Esophagus muscularis mucosa (tissue), 4 donors: ENCODE measurements around the gene ZKSCAN7. TPM values are rescaled to one million over a fixed set of nuclear protein-coding genes. Genes with fewer than 3 reads are reported as not detected.
"Not testable (repeated sequence)": the region's sequence is repeated elsewhere in the genome, so short reads cannot be mapped to it uniquely, and the experiment has no call there.

Experiments
- DNase-seq: peaks from one replicate; pipeline ENCODE4 v3.0.0-alpha.2; 2017; ENCODE audit errors: extremely low spot score
- H3K27ac ChIP-seq, 4 donors: fragments of 200-600 bp; sonication (generic); replicated peaks in 1 of 4; 1 replicate in 3 of 4; 2 replicates in 1 of 4; pipeline ENCODE4 v1.5.1; 2016 to 2019; ENCODE audit warnings: mild to moderate bottlenecking in 1 of 4
- H3K27me3 ChIP-seq, 4 donors: fragments of 200-600 bp; sonication (generic); one replicate each; pipeline versions ENCODE4 v1.5.1 to v1.6.0; 2016 to 2019
- H3K36me3 ChIP-seq, 4 donors: fragments of 200-600 bp; sonication (generic); one replicate each; pipeline ENCODE4 v1.5.1; 2016 to 2019
- H3K4me1 ChIP-seq, 4 donors: fragments of 200-600 bp; sonication (generic); one replicate each; pipeline ENCODE4 v1.5.1; 2016 to 2019
- H3K4me3 ChIP-seq, 4 donors: fragments of 200-600 bp; sonication (generic); 1 replicate in 2 of 4; 2 replicates in 2 of 4; pipeline ENCODE4 v1.5.1; 2016 to 2019; ENCODE audit warnings: mild to moderate bottlenecking in 4 of 4, moderate library complexity in 1 of 4
- H3K9me3 ChIP-seq, 4 donors: fragments of 200-600 bp; sonication (generic); 1 replicate in 3 of 4; 2 replicates in 1 of 4; pipeline ENCODE4 v1.5.1; 2016 to 2019
- CTCF ChIP-seq, 3 experiments: fragments of 200-600 bp in 2 of 3; fragments of 450-650 bp in 1 of 3; sonication (generic) in 2 of 3; IDR thresholded peaks; one replicate each; pipeline ENCODE4 v1.5.1; 2017 to 2019; ENCODE audit warnings: antibody characterized with exemption in 3 of 3, mild to moderate bottlenecking in 2 of 3, moderate library complexity in 1 of 3
- EP300 ChIP-seq: sonication (generic); formaldehyde crosslinking; IDR thresholded peaks from one replicate; pipeline ENCODE4 v1.6.1; 2017; ENCODE audit warnings: antibody characterized with exemption
- POLR2A ChIP-seq: fragments of 450-650 bp; IDR thresholded peaks from one replicate; pipeline ENCODE4 v1.6.1; 2017; ENCODE audit warnings: antibody characterized with exemption, moderate library complexity, mild to moderate bottlenecking, low read depth
- POLR2AphosphoS5 ChIP-seq, 2 donors: sonication (generic); formaldehyde crosslinking; IDR thresholded peaks; one replicate each; pipeline ENCODE4 v1.6.1; 2017; ENCODE audit warnings: antibody characterized with exemption in 2 of 2
- WGBS: methylation state at CpG from one replicate; pipeline ENCODE4 v1.1.5; 2018; 5-methylcytosine and 5-hydroxymethylcytosine counted together
- intact Hi-C: fragments of 100-400 bp; cut with DNase I; formaldehyde crosslinking; loops from one replicate; pipeline ENCODE4 v1.15.1; 2023
- total RNA-seq, 4 donors: library from RNA; depleted of rRNA; stranded (reverse); fragments of >200 nt; gene quantifications; one replicate each; pipeline versions ENCODE4 v1.1.0 to v1.2.1, GENCODE V29; 2016

ZKSCAN7 gene
- total RNA-seq, 4 donors from 2014 or later = 1.8 to 6.6 (median 3.9) TPM

DNA sequence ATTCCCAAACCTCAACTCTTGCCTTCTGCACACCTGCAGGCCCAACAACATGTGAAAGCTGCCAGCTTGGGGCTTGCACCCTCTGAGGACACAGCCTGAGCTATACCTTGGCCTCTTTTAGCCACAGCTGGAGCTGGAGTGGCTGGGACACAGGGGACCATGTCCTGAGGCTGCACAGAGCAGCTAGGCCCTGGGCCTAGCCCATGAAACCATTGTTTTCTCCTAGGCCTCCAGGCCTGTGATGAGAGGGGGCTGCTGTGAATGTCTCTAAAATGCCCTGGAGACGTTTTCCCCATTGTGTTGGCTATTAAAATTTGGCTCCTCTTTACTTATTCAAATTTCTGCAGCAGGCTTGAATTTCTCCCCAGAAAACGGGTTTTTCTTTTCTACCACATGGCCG is 7.2 kb downstream of the ZKSCAN7 start:
- Histone ChIP-seq H3K4me3 (no peak overlapping the region), H3K27me3 (no peaks in the 10 kb centered on the region), H3K9me3 (no peaks in the 10 kb centered on the region), H3K4me1 (peaks cover 0 to 2% (median under 1%) of the 10 kb centered on the region in 4 donors), H3K27ac (no peak overlapping the region), H3K36me3 (peaks cover 3 to 66% (median 36%) of the 10 kb centered on the region in 4 donors)
- DNase-seq = no peak
- TF ChIP-seq POLR2A = no peak
- TF ChIP-seq EP300 = no peak
- no peak for TF ChIP-seq POLR2AphosphoS5 (IDR thresholded peaks at IDR 0.05)
- no peak for TF ChIP-seq CTCF (IDR thresholded peaks at IDR 0.05)
- 97% methylated on average over 3 of the region's 3 CpGs for WGBS
- intact Hi-C loops = no loop called here

GRCh38 chr3:44568561-44568960 is 13.6 kb downstream of the ZKSCAN7 start:
- Histone ChIP-seq H3K27me3 (no peaks in the 10 kb centered on the region), H3K4me3 (no peak overlapping the region), H3K4me1 (no peaks in the 10 kb centered on the region), H3K36me3 (peaks cover 35 to 65% (median 51%) of the 10 kb centered on the region in 4 donors), H3K27ac (no peak overlapping the region), H3K9me3 (peaks cover 0 to 26% (median 15%) of the 10 kb centered on the region in 4 donors)
- DNase-seq = no peak
- TF ChIP-seq POLR2A (no peak), EP300 (no peak), POLR2AphosphoS5 (IDR thresholded peaks at IDR 0.05) (no peak)
- intact Hi-C loops = no loop called here
- WGBS = 100% methylated on average over 1 of the region's 1 CpG

- 95% methylated on average over 4 of the region's 4 CpGs for WGBS
- Histone ChIP-seq H3K4me3 (no peak overlapping the region), H3K4me1 (no peaks in the 10 kb centered on the region), H3K27ac (no peak overlapping the region), H3K9me3 (peaks cover 0 to 31% (median 15%) of the 10 kb centered on the region in 4 donors), H3K27me3 (no peaks in the 10 kb centered on the region), H3K36me3 (peaks cover 33 to 51% (median 40%) of the 10 kb centered on the region in 4 donors)
- TF ChIP-seq POLR2AphosphoS5 (IDR thresholded peaks at IDR 0.05) (no peak), CTCF (IDR thresholded peaks at IDR 0.05) (no peak), POLR2A (no peak), EP300 (no peak)
- no peak for DNase-seq
- intact Hi-C loops = no loop called here
These were observed 16.0 kb downstream of the ZKSCAN7 start for GRCh38 chr3:44571024-44571423.

DNA sequence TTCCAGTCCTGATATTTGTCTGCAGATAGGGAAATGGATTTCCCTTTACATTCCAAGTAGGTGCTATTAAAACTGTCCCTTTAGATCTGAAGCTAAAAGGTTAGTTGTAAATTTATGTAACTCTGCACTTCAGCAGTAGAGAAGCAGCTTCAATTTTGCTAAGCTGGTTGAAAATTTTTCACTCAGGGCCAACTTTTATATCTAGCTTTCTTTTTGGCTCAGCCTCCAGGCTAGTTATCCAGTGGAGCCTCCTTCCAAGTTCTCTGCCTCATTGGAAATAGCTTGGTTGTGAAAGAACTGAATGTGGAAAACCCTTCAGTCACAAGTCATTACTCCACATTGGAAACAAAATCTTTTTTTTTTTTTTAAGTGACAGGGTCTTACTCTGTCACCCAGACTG is 21.6 kb downstream of the ZKSCAN7 start:
- Histone ChIP-seq H3K27me3 (peaks cover 0 to 5% (median 0%) of the 10 kb centered on the region in 4 donors), H3K4me1 (no peaks in the 10 kb centered on the region), H3K36me3 (peaks cover 0 to 2% (median under 1%) of the 10 kb centered on the region in 4 donors), H3K4me3 (no peak overlapping the region), H3K9me3 (peaks cover 0 to 4% (median 1%) of the 10 kb centered on the region in 4 donors), H3K27ac (no peak overlapping the region)
- intact Hi-C loops = no loop called here
- no peak for DNase-seq
- TF ChIP-seq POLR2AphosphoS5 (IDR thresholded peaks at IDR 0.05) = no peak
- no peak for TF ChIP-seq POLR2A
- TF ChIP-seq CTCF (IDR thresholded peaks at IDR 0.05) = no peak
- TF ChIP-seq EP300 = no peak

GRCh38 chr3:44577354-44577952 is 22.5 kb downstream of the ZKSCAN7 start:
- WGBS = 91% methylated on average over 7 of the region's 11 CpGs
- H3K9me3 ChIP-seq, H3K27me3 ChIP-seq, DNase-seq, H3K4me1 ChIP-seq, H3K27ac ChIP-seq, intact Hi-C loops, H3K36me3 ChIP-seq, H3K4me3 ChIP-seq: not testable (repeated sequence)

GRCh38 chr3:44578316-44578715 is 23.3 kb downstream of the ZKSCAN7 start:
- 98% methylated on average over 11 of the region's 22 CpGs for WGBS

GRCh38 chr3:44578924-44579515 is 24.0 kb downstream of the ZKSCAN7 start:
- H3K27me3 ChIP-seq, H3K4me3 ChIP-seq, H3K36me3 ChIP-seq, H3K9me3 ChIP-seq, H3K4me1 ChIP-seq, H3K27ac ChIP-seq, intact Hi-C loops, DNase-seq: not testable (repeated sequence)
- 97% methylated on average over 19 of the region's 37 CpGs for WGBS

More at GRCh38 chr3:44578316-44578715, 23.3 kb downstream of the ZKSCAN7 start:
- DNase-seq, H3K27ac ChIP-seq, H3K4me1 ChIP-seq, H3K27me3 ChIP-seq, H3K9me3 ChIP-seq, H3K36me3 ChIP-seq, H3K4me3 ChIP-seq, intact Hi-C loops: not testable (repeated sequence)

- WGBS = 100% methylated on average over 6 of the region's 15 CpGs
- H3K27me3 ChIP-seq, H3K9me3 ChIP-seq, H3K4me3 ChIP-seq, H3K27ac ChIP-seq, H3K36me3 ChIP-seq, DNase-seq, intact Hi-C loops, H3K4me1 ChIP-seq: not testable (repeated sequence)
These were observed 24.8 kb downstream of the ZKSCAN7 start for GRCh38 chr3:44579749-44580148.

GRCh38 chr3:44580971-44581370 is 26.0 kb downstream of the ZKSCAN7 start:
- intact Hi-C loops, H3K9me3 ChIP-seq, H3K4me3 ChIP-seq, DNase-seq, H3K27me3 ChIP-seq, H3K36me3 ChIP-seq, H3K27ac ChIP-seq: not testable (repeated sequence)
- peaks cover 12 to 20% (median 16%) of the 10 kb centered on the region in 4 donors for H3K4me1 ChIP-seq
- WGBS = 33% methylated on average over 20 of the region's 62 CpGs
